ENCODE results near the gene WDR18.
A peak's percentile ranks its signal among the peaks of the same experiment; 100 is the strongest.

Gene WDR18

GRCh38 chr19:958967-959855 lies 24.9 kb upstream of the WDR18 start:
- no peak for TF ChIP-seq POLR2AphosphoS5 (IDR thresholded peaks at IDR 0.05; ENCODE audit: low read depth, low read length)
- TF ChIP-seq FOXP2 (optimal IDR thresholded peaks at IDR 0.05; ENCODE audit: borderline replicate concordance, extremely low read depth, extremely low read length, insufficient read depth), result peak; percentile 32

- no peak for TF ChIP-seq REST (IDR thresholded peaks at IDR 0.05; ENCODE audit: insufficient read depth in 1 of 2, low read depth in 2 of 2, low read length in 2 of 2)
- TF ChIP-seq TAF1 (IDR thresholded peaks at IDR 0.05; ENCODE audit: borderline replicate concordance, insufficient read depth, low read length), result no peak
- no peak for TF ChIP-seq FOXP2 (optimal IDR thresholded peaks at IDR 0.05; ENCODE audit: borderline replicate concordance, extremely low read depth, extremely low read length, insufficient read depth)
- no peak for TF ChIP-seq POLR2AphosphoS5 (IDR thresholded peaks at IDR 0.05; ENCODE audit: low read depth, low read length)
- TF ChIP-seq SIN3A (IDR thresholded peaks at IDR 0.05; ENCODE audit: borderline replicate concordance, insufficient read depth, low read length), result no peak
Observed at GRCh38 chr19:960020-960419, 24.1 kb upstream of the WDR18 start.

- TF ChIP-seq FOXP2 (optimal IDR thresholded peaks at IDR 0.05; ENCODE audit: borderline replicate concordance, extremely low read depth, extremely low read length, insufficient read depth), result no peak
- TF ChIP-seq SIN3A (IDR thresholded peaks at IDR 0.05; ENCODE audit: borderline replicate concordance, insufficient read depth, low read length), result no peak
- TF ChIP-seq POLR2AphosphoS5 (IDR thresholded peaks at IDR 0.05; ENCODE audit: low read depth, low read length), result no peak
- no peak for TF ChIP-seq REST (IDR thresholded peaks at IDR 0.05; ENCODE audit: insufficient read depth in 1 of 2, low read depth in 2 of 2, low read length in 2 of 2)
- TF ChIP-seq TAF1 (IDR thresholded peaks at IDR 0.05; ENCODE audit: borderline replicate concordance, insufficient read depth, low read length), result no peak
Observed at GRCh38 chr19:960601-960938, 23.6 kb upstream of the WDR18 start.

- TF ChIP-seq REST (IDR thresholded peaks at IDR 0.05; ENCODE audit: insufficient read depth in 1 of 2, low read depth in 2 of 2, low read length in 2 of 2) (no peak), TAF1 (IDR thresholded peaks at IDR 0.05; ENCODE audit: borderline replicate concordance, insufficient read depth, low read length) (no peak), FOXP2 (optimal IDR thresholded peaks at IDR 0.05; ENCODE audit: borderline replicate concordance, extremely low read depth, extremely low read length, insufficient read depth) (peak; percentile 77), POLR2AphosphoS5 (IDR thresholded peaks at IDR 0.05; ENCODE audit: low read depth, low read length) (no peak), SIN3A (IDR thresholded peaks at IDR 0.05; ENCODE audit: borderline replicate concordance, insufficient read depth, low read length) (no peak)
Observed at GRCh38 chr19:961866-962620, 22.1 kb upstream of the WDR18 start.

GRCh38 chr19:962683-963400 lies 21.3 kb upstream of the WDR18 start:
- TF ChIP-seq POLR2AphosphoS5 (IDR thresholded peaks at IDR 0.05; ENCODE audit: low read depth, low read length), result no peak
- TF ChIP-seq TAF1 (IDR thresholded peaks at IDR 0.05; ENCODE audit: borderline replicate concordance, insufficient read depth, low read length), result no peak
- TF ChIP-seq FOXP2 (optimal IDR thresholded peaks at IDR 0.05; ENCODE audit: borderline replicate concordance, extremely low read depth, extremely low read length, insufficient read depth), result no peak
- no peak for TF ChIP-seq SIN3A (IDR thresholded peaks at IDR 0.05; ENCODE audit: borderline replicate concordance, insufficient read depth, low read length)
- no peak for TF ChIP-seq REST (IDR thresholded peaks at IDR 0.05; ENCODE audit: insufficient read depth in 1 of 2, low read depth in 2 of 2, low read length in 2 of 2)
